NCI-H146 (cell line): ENCODE data around the gene SNX30.

ENCODE experiments used
- DNase-seq: peaks from one replicate; lab custom pipeline; 2025; lab: John Stamatoyannopoulos, UW

Gene SNX30

GRCh38 chr9:112858625-112859147 lies 108.1 kb downstream of the SNX30 start:
- DNase-seq, result no peak

GRCh38 chr9:112860451-112860850 lies 109.9 kb downstream of the SNX30 start:
- no peak for DNase-seq

DNA sequence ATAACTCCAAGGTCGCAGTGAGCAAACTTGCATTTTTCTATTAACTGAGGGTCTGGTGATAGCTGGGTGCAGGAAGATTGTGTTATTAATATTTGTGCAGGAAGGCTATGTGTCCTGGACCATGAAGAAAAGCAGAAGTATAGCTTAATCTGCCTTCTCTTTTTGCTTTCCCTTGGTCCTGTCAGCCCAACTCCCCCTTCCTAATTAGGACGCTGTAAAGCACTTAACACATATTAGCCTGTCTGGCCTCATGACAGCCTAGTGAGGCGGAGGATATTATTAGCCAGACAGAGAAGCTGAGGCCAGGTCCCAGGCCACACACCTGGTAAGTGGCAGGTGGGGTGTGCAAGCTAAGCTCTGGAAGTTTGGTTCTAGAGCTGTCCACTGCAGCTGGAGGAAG lies 110.6 kb downstream of the SNX30 start:
- no peak for DNase-seq

DNA sequence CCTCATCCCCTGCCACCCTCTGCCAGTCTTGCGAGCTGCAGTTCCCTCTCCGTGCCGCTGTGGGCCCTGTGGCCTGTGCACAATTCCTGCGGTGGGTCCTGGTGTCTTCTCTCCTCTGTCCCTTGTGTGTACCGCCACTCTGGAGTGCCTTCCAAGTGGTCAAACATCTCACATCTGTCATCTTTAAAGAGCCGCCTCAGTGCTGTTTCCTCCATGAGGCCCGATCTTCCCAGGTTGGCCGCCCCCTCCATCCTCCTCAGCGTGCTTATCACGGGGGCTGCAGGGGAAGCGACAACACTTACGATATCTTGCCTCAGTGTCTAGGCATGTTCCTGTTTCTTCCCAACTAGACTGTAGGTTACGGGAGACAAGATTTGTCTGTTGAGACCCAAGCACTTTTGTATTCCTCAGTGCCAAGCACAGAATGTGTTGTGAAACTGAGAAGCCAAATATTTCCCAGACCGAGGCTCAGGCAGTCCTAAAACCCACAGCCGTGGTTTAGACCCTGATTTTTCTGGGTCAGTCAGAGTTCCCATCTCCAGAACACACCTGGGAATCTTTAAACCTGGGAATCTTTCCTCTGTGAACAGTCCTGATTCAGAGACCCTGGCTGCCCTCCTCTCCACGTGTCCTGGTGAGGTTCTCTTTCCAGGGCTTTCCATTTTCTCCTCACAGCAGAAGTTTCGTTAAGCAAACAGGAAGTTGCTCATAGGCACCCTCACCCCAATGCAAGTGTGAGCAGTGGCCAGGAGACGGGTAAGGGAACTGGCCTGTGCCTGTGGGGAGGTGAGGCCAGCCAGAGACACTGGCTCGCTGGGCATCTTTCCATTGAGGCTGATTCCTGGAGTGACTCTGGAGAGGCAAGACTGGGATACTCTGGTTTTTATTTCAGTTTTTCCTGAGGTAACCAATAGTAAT lies 111.3 kb downstream of the SNX30 start:
- no peak for DNase-seq

- DNase-seq, result no peak
Measured at GRCh38 chr9:112863214-112863613, 112.7 kb downstream of the SNX30 start.

- no peak for DNase-seq
Measured at GRCh38 chr9:112863746-112864145, 113.2 kb downstream of the SNX30 start.

- no peak for DNase-seq
Measured at GRCh38 chr9:112864403-112864802, 113.8 kb downstream of the SNX30 start.

DNA sequence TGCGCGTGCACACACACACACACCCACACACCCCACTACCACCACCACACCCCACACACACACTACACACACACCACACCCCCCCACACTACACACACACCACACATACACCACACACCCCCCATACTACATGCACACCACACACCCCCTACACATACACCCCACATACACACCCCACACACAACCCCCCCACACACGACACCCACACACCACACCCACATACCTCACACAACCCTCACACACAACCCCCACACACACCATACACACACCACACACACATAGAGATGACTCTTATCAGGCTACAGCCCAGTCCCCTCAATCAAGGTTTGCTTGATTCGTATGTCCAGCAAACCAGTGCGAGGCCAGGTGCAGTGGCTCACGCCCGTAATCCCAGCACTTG lies 114.4 kb downstream of the SNX30 start:
- DNase-seq, result no peak

DNA sequence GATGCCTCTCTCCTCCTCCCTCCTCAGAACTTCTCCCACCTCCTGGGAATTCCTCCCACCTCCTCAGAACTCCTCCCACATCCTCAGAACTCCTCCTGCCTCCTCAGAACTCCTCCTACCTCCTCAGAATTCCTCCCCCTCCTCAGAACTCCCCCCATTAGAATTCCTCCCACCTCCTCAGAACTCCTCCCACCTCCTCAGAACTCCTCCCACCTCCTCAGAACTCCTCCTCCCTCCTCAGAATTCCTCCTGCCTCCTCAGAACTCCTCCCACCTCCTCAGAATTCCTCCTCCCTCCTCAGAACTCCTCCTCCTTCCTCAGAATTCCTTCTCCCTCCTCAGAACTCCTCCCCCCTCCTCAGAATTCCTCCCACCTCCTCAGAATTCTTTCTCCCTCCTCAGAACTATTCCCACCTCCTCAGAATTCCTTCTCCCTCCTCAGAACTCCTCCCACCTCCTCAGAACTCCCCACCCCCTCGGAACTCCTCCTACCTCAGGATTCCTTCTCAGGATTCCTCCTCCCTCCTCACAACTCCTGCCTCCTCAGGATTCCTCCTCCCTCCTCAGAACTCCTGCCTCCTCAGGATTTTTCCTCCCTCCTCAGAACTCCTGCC lies 116.2 kb downstream of the SNX30 start:
- no peak for DNase-seq

DNA sequence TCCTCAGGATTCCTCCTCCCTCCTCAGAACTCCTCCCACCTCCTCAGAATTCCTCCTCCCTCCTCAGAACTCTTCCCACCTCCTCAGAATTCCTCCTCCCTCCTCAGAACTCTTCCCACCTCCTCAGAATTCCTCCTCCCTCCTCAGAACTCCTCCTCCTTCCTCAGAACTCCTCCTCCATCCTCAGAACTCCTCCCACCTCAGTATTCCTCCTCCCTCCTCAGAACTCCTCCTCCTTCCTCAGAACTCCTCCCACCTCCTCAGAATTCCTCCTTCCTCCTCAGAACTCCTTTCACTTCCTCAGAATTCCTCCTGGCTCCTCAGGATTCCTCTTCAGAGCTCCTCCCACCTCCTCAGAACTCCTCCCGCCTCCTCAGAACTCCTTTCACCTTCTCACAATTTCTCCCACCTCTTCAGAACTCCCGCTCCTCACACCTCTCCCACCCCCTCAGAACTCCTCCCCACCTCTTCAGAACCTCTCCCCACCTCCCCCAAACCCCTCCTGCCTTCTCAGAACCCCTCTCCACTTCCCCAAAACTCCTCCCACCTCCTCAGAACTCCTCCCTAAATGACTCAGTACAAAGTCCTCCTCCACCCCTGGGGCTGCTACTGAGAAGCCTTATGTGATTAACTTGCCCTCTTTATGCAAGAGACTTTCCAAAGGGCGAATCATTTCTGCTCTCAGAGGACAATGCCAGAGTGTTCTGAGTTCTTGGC lies 116.9 kb downstream of the SNX30 start:
- no peak for DNase-seq

GRCh38 chr9:112868461-112868860 lies 117.9 kb downstream of the SNX30 start:
- DNase-seq, result no peak

GRCh38 chr9:112869041-112869529 lies 118.5 kb downstream of the SNX30 start:
- no peak for DNase-seq

DNA sequence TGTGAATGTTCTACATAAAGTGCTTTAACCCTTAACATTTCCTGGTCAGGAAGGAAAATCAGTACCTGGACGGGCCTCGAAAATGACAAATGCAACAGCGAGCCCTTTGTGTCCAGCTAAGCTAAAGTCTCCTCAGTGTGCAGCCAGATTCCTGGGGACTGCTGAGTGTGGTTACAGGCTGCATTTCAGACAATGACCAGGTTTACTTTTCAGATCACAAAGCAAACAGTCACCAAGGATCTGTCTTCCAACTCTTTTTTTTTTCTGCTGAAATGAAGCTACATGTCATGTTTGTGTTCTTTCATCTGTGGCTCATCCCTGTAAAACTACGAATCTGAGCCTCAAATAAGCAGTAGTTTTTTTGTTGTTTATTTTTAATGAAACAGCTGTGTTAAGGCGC lies 119.4 kb downstream of the SNX30 start:
- DNase-seq, result peak; percentile 43

DNA sequence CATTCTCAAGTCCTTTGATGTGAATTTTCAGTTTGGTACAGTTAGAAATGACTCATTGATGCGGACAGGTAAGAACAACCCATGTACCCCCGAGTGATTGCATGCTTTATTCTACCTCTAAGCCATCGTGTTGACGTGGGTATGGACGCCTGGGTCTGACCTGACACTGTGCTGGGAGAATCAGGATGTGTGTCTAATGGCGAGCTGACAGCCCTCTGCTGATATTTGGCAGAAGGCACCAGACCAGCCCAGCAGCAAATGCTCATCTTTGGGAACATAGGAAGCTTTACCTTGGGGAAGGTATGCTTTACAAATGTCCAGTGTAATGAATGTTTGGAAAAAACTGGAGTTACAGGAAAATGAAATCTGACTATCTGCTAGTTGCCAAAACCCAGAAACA lies 120.0 kb downstream of the SNX30 start:
- DNase-seq, result no peak

- DNase-seq, result no peak
Measured at GRCh38 chr9:112872019-112872418, 121.5 kb downstream of the SNX30 start.

- no peak for DNase-seq
Measured at GRCh38 chr9:112873773-112874405, 123.3 kb downstream of the SNX30 start.

DNA sequence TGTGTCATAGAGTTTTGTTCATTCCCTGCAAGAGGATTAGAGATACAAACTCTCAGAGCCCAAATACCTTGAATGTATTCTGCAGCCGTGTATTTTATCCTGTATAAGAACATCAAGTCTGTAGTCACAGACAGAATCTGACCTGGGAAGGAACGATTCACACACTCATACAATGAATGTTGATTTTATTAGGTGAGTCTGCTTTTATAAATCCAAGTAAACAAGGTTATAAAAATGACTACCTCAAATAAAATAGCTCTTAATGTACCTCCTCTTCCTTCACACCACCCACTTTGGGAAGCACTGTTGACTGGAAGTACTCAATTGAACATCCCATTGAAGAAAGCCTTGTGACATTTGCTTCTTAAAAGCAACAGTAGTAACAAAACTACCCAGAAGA lies 128.2 kb downstream of the SNX30 start:
- DNase-seq, result no peak

DNA sequence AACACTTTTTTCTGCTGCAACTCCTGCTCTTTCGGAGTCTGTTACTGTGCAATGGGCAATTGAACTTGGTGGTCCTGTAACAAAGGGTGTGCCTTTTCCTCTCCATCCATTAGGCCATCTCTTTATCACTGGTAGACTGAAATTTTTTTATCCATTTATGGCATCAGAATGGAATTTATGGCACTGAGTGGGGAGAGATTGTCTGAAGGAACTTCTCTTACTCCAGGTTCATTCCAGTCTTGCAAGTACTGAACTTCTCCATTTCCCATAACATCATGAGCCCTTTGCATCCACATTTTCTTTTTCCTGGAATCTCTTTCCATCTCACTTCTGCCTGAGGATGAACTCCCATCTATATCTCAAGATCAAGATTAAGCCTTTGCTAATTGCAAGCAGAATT lies 130.1 kb downstream of the SNX30 start:
- no peak for DNase-seq

GRCh38 chr9:112881331-112881730 lies 130.8 kb downstream of the SNX30 start:
- no peak for DNase-seq

- DNase-seq, result no peak
Measured at GRCh38 chr9:112884101-112884500, 133.5 kb downstream of the SNX30 start.

DNA sequence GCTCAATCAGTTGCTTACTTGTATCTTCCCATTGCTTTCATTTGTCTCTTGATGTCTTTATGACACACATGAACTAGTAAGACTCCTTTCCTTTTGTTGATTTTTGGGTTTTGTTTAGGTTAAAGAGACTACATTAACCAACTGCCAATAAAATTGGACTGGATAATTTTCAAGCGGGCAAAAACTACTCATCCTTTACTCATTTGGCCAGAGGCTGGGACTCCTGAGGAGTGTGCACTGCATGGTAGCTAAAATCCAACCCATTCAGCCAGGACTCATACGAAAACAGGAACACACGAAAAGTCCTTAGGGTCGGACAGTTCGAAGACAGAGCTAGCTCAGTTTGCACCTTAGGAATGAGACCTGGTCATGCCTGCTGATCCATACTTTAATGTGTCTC lies 134.2 kb downstream of the SNX30 start:
- no peak for DNase-seq

GRCh38 chr9:112885324-112885723 lies 134.8 kb downstream of the SNX30 start:
- DNase-seq, result no peak
